GM12878 (cell line): Measurements from ENCODE around the gene PAIP2. TPM values are rescaled to one million over a fixed set of nuclear protein-coding genes. Genes with fewer than 3 reads are reported as not detected.

Experiments
- CEBPZ ChIP-seq: fragments of 150-350 bp; IDR thresholded peaks from 2 replicates; pipeline ENCODE4 v1.6.1; 2016; ENCODE audit warnings: low read depth, low read length
- CTCF ChIP-seq, 3 experiments: IDR thresholded peaks in 2 of 3; conservative IDR thresholded peaks in 1 of 3; 2 replicates each; pipeline ENCODE4 v1.5.1; 2011; ENCODE audit warnings: low read depth in 3 of 3, low read length in 3 of 3, mild to moderate bottlenecking in 3 of 3, control low read depth in 2 of 3, moderate library complexity in 2 of 3, inconsistent platforms in 1 of 3, mixed read lengths in 1 of 3; ENCODE audit not compliant: control insufficient read depth in 2 of 3, insufficient read depth in 1 of 3; ENCODE audit errors: extremely low read depth in 1 of 3
- CUX1 ChIP-seq: IDR thresholded peaks from 2 replicates; pipeline ENCODE4 v1.6.1; 2012; ENCODE audit warnings: improper control_type of control experiment, low read depth, low read length; ENCODE audit not compliant: insufficient replicate concordance
- IKZF2 ChIP-seq, 2 experiments: fragments of 450-650 bp; IDR thresholded peaks; 2 replicates each; pipeline ENCODE4 v1.6.1; 2017; ENCODE audit warnings: mild to moderate bottlenecking in 2 of 2, moderate library complexity in 2 of 2
- IRF3 ChIP-seq: fragments of 450-650 bp; IDR thresholded peaks from 2 replicates; pipeline ENCODE4 v1.6.1; 2014; ENCODE audit warnings: mild to moderate bottlenecking
- KAT2A ChIP-seq: conservative IDR thresholded peaks from 2 replicates; pipeline ENCODE4 v1.6.1; 2011; ENCODE audit warnings: low read depth, low read length; ENCODE audit not compliant: control insufficient read depth
- KLF5 ChIP-seq: fragments of 450-650 bp; IDR thresholded peaks from 2 replicates; pipeline ENCODE4 v1.6.1; 2014; ENCODE audit warnings: mild to moderate bottlenecking; ENCODE audit not compliant: partially characterized antibody
- LARP7 ChIP-seq: fragments of 450-650 bp; IDR thresholded peaks from 2 replicates; pipeline ENCODE4 v1.6.1; 2017; ENCODE audit warnings: mild to moderate bottlenecking
- MTA2 ChIP-seq: fragments of 450-650 bp; IDR thresholded peaks from 2 replicates; pipeline ENCODE4 v1.6.1; 2016; ENCODE audit warnings: low read depth, mild to moderate bottlenecking, moderate library complexity
- RB1 ChIP-seq: fragments of 450-650 bp; formaldehyde crosslinking; IDR thresholded peaks from 2 replicates; pipeline ENCODE4 v1.6.1; 2017; ENCODE audit warnings: mild to moderate bottlenecking, borderline replicate concordance
- SIX5 ChIP-seq: IDR thresholded peaks from 2 replicates; pipeline ENCODE4 v1.6.1; 2011; ENCODE audit warnings: mild to moderate bottlenecking, low read depth, low read length, moderate library complexity; ENCODE audit not compliant: severe bottlenecking
- SMAD5 ChIP-seq: IDR thresholded peaks from 2 replicates; pipeline ENCODE4 v1.6.1; 2016; ENCODE audit warnings: antibody characterized with exemption, low read depth
- SP1 ChIP-seq: IDR thresholded peaks from one replicate; pipeline ENCODE4 v1.6.1; 2011; ENCODE audit warnings: low read depth, low read length
- WRNIP1 ChIP-seq: IDR thresholded peaks from 2 replicates; pipeline ENCODE4 v1.6.1; 2011; ENCODE audit warnings: low read depth, low read length, improper control_type of control experiment, borderline replicate concordance
- ZBTB33 ChIP-seq: fragments of 450-650 bp; IDR thresholded peaks from 2 replicates; pipeline ENCODE4 v1.6.1; 2017; ENCODE audit warnings: mild to moderate bottlenecking
- polyA plus RNA-seq, 11 experiments: library from polyadenylated mRNA; depleted of rRNA in 4 of 11; unstranded in 6 of 11; stranded (reverse) in 5 of 11; fragments of >200 nt; fragmentation: Nextera tagmentation in 4 of 11; fragmentation: Illumina TruSeq in 1 of 11; extraction: Ambion mirVana in 4 of 11; extraction: Trizol in 1 of 11; gene quantifications; 1 replicate in 1 of 11; 2 replicates in 10 of 11; pipeline versions ENCODE4 v1.2.1 to v1.2.3, GENCODE V29; 2011 to 2016; ENCODE audit warnings: inconsistent platforms in 2 of 11, missing spikeins in 2 of 11, low read depth in 1 of 11
- total RNA-seq, 4 experiments: library from RNA; depleted of rRNA in 3 of 4; stranded (reverse); fragments of >200 nt in 3 of 4; fragmentation: Illumina TruSeq in 1 of 4; extraction: Trizol in 1 of 4; gene quantifications; 2 replicates each; pipeline versions ENCODE4 v1.2.1 to v1.2.3, GENCODE V29; 2013 to 2021

PAIP2 gene
- total and polyA plus RNA-seq, 10 of the 15 experiments (the other 5 are each of a cell fraction or from before 2014, with no cell fraction given), result 49.9 to 154 (median 102) TPM

GRCh38 chr5:139294374-139295165 lies 47.1 kb upstream of the PAIP2 start (continued):
- TF ChIP-seq ZBTB33 (no peak), KLF5 (no peak), SIX5 (no peak), SP1 (no peak), SMAD5 (no peak), RB1 (no peak), CUX1 (no peak), IRF3 (no peak), MTA2 (0 out of 2 replicates have a peak, but pooled peaks have one; percentile 29), KAT2A (no peak), LARP7 (peak; percentile 73), CEBPZ (no peak), WRNIP1 (no peak), CTCF (IDR thresholded peaks at IDR 0.05 in 2 of 3, conservative IDR thresholded peaks at IDR 0.05 in 1 of 3; ENCODE audit: control insufficient read depth in 2 of 3, extremely low read depth in 1 of 3, insufficient read depth in 1 of 3, low read depth in 3 of 3, low read length in 3 of 3) (peak; percentile 15 to 47 (median 27); a peak in 3 of 6 replicates), IKZF2 (IDR thresholded peaks at IDR 0.05) (peak; percentile 36 to 56)
